ENCODE data around the gene SCOC.

- TF ChIP-seq CTCF (conservative IDR thresholded peaks at IDR 0.05 in 1 of 2, IDR thresholded peaks at IDR 0.05 in 1 of 2; ENCODE audit: extremely low read depth in 1 of 2, insufficient read depth in 1 of 2, low read depth in 1 of 2, low read length in 2 of 2) (no peak), EZH2 (IDR thresholded peaks at IDR 0.05; ENCODE audit: borderline replicate concordance, low read length) (no peak)
Measured at GRCh38 chr4:140408974-140409373, 35.5 kb downstream of the SCOC start.
